T follicular helper cell (primary cell): ENCODE data around the gene CTDSP2.
"Not testable (repeated sequence)": the region's sequence is repeated elsewhere in the genome, so short reads cannot be mapped to it uniquely, and the experiment has no call there.

Source experiments
- DNase-seq: peaks from one replicate; pipeline ENCODE4 v3.0.0-alpha.2; 2020; ENCODE audit warnings: low read depth

The CTDSP2 gene

GRCh38 chr12:57881475-57881874 lies 34.9 kb upstream of the CTDSP2 start:
- DNase-seq: no peak

- DNase-seq: not testable (repeated sequence)
These were observed 34.5 kb upstream of the CTDSP2 start for GRCh38 chr12:57881035-57881434.

- no peak for DNase-seq
These were observed 31.3 kb upstream of the CTDSP2 start for GRCh38 chr12:57877876-57878275.

- no peak for DNase-seq
These were observed 29.4 kb upstream of the CTDSP2 start for GRCh38 chr12:57875753-57876547.

GRCh38 chr12:57874166-57875108 lies 27.9 kb upstream of the CTDSP2 start:
- no peak for DNase-seq

- no peak for DNase-seq
These were observed 25.8 kb upstream of the CTDSP2 start for GRCh38 chr12:57872362-57872761.

GRCh38 chr12:57869927-57870318 lies 23.4 kb upstream of the CTDSP2 start:
- no peak for DNase-seq

GRCh38 chr12:57869298-57869926 lies 22.9 kb upstream of the CTDSP2 start:
- no peak for DNase-seq

- no peak for DNase-seq
These were observed 22.3 kb upstream of the CTDSP2 start for GRCh38 chr12:57868851-57869268.

GRCh38 chr12:57868221-57868620 lies 21.7 kb upstream of the CTDSP2 start:
- DNase-seq: no peak

- no peak for DNase-seq
These were observed 19.9 kb upstream of the CTDSP2 start for GRCh38 chr12:57866308-57867019.

- no peak for DNase-seq
These were observed 18.7 kb upstream of the CTDSP2 start for GRCh38 chr12:57865084-57865751.

- DNase-seq: no peak
These were observed 18.0 kb upstream of the CTDSP2 start for GRCh38 chr12:57864442-57865083.

- DNase-seq: no peak
These were observed 17.1 kb upstream of the CTDSP2 start for GRCh38 chr12:57863676-57864075.

- no peak for DNase-seq
These were observed 15.4 kb upstream of the CTDSP2 start for GRCh38 chr12:57861967-57862366.

- DNase-seq: not testable (repeated sequence)
These were observed 14.4 kb upstream of the CTDSP2 start for GRCh38 chr12:57860883-57861282.

- no peak for DNase-seq
These were observed 12.6 kb upstream of the CTDSP2 start for GRCh38 chr12:57859121-57859520.

GRCh38 chr12:57858123-57858522 lies 11.6 kb upstream of the CTDSP2 start:
- not testable (repeated sequence) for DNase-seq

- DNase-seq: no peak
These were observed 8.4 kb upstream of the CTDSP2 start for GRCh38 chr12:57854965-57855364.

- DNase-seq: no peak
These were observed 7.5 kb upstream of the CTDSP2 start for GRCh38 chr12:57853864-57854556.
